IMR-90 (cell line): ENCODE data around the gene PLEKHO2.

Source experiments
- BHLHE40 ChIP-seq: fragments of 150-350 bp; IDR thresholded peaks from 2 replicates; pipeline ENCODE4 v1.6.1; 2016; ENCODE audit warnings: mild to moderate bottlenecking, low read depth, low read length
- CTCF ChIP-seq: conservative IDR thresholded peaks from 2 replicates; pipeline ENCODE4 v1.5.1; 2012; ENCODE audit warnings: mild to moderate bottlenecking, low read depth, low read length, improper control_type of control experiment
- MXI1 ChIP-seq: IDR thresholded peaks from 2 replicates; pipeline ENCODE4 v1.6.1; 2012; ENCODE audit warnings: low read depth, mild to moderate bottlenecking, low read length, moderate library complexity, borderline replicate concordance
- TF ChIP-seq, protein P1 (sequence below): fragments of 150-350 bp; IDR thresholded peaks from 2 replicates; pipeline ENCODE4 v1.6.1; 2017; ENCODE audit warnings: mild to moderate bottlenecking, antibody characterized with exemption, low read length, low read depth

DNA sequence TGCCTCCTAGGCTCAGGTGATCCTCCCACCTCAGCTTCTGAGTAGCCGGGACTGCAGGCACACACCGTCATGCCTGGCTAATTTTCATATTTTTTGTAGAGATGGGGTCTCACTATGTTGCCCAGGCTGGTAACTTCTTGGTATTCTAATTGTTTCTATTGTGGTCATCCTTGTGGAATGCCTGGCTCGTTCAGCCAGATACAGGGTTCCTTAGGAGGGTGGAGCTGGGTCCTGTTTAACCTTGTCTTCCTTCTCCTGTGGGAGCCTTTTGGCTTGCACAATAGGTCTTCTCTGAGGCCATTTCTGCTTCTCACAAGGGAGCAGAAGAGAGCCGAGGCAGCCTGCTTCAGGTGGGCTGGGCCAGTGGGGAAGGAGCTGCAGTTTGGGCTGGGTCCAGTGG lies 15.7 kb downstream of the PLEKHO2 start:
- TF ChIP-seq CTCF (no peak), BHLHE40 (no peak), MXI1 (no peak)
- TF ChIP-seq, protein P1, sequence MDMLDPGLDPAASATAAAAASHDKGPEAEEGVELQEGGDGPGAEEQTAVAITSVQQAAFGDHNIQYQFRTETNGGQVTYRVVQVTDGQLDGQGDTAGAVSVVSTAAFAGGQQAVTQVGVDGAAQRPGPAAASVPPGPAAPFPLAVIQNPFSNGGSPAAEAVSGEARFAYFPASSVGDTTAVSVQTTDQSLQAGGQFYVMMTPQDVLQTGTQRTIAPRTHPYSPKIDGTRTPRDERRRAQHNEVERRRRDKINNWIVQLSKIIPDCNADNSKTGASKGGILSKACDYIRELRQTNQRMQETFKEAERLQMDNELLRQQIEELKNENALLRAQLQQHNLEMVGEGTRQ: no peak
